Caco-2 (cell line): Measurements from ENCODE around the gene SOCS2. TPM values are rescaled to one million over a fixed set of nuclear protein-coding genes. Genes with fewer than 3 reads are reported as not detected.

ENCODE experiments used
- BruUV-seq: library from RNA; stranded (reverse); fragments of 400-500 nt; replicated peaks from 2 replicates; lab custom pipeline; 2021; lab: Mats Ljungman, UMichigan
- CTCF ChIA-PET: fragments of 300-600 bp; sonication (Branson Sonifier 250); formaldehyde crosslinking; loops from one replicate; lab custom pipeline; 2022; ENCODE audit warnings: antibody characterized with exemption; lab: Charles Lee
- POLR2A ChIA-PET: fragments of 300-600 bp; sonication (Branson Sonifier 250); formaldehyde crosslinking; loops from one replicate; lab custom pipeline; 2022; ENCODE audit warnings: antibody characterized with exemption; lab: Charles Lee
- DNase-seq, 2 experiments: peaks; one replicate each; pipeline versions ENCODE4 v3.0.0 to v3.0.0-alpha.2; 2020 to 2022
- H3K27me3 ChIP-seq: replicated peaks from 2 replicates; pipeline ENCODE4 v1.6.0; 2011; ENCODE audit warnings: low read length; ENCODE audit not compliant: control insufficient read depth, insufficient read depth
- H3K36me3 ChIP-seq: 2 replicates; pipeline ENCODE4 v1.5.1; 2011; ENCODE audit warnings: low read length; ENCODE audit not compliant: control insufficient read depth, insufficient read depth
- H3K4me1 ChIP-seq: fragments of 250-450 bp; sonication (Bioruptor Pico); 2 replicates; pipeline ENCODE4 v1.5.1; 2020; ENCODE audit warnings: mild to moderate bottlenecking
- H3K4me3 ChIP-seq: 2 replicates; pipeline ENCODE4 v1.5.1; 2011; ENCODE audit warnings: low read depth, mild to moderate bottlenecking, control low read depth, low read length
- H3K9me3 ChIP-seq: fragments of 250-450 bp; sonication (Bioruptor Pico); 2 replicates; pipeline ENCODE4 v1.5.1; 2020; ENCODE audit warnings: mild to moderate bottlenecking, moderate library complexity
- H3K27ac Mint-ChIP-seq: one replicate; pipeline ENCODE4 v1.8.0; 2022; ENCODE audit warnings: mixed read lengths; ENCODE audit not compliant: unreplicated experiment
- H3K27me3 Mint-ChIP-seq: one replicate; pipeline ENCODE4 v1.8.0; 2022; ENCODE audit warnings: mixed read lengths; ENCODE audit not compliant: insufficient read depth, unreplicated experiment
- H3K36me3 Mint-ChIP-seq: one replicate; pipeline ENCODE4 v1.8.0; 2022; ENCODE audit warnings: mild to moderate bottlenecking, mixed read lengths; ENCODE audit not compliant: insufficient read depth, unreplicated experiment
- H3K4me1 Mint-ChIP-seq: one replicate; pipeline ENCODE4 v1.8.0; 2022; ENCODE audit warnings: low read depth, mixed read lengths; ENCODE audit not compliant: unreplicated experiment
- H3K4me3 Mint-ChIP-seq: one replicate; pipeline ENCODE4 v1.8.0; 2022; ENCODE audit warnings: mild to moderate bottlenecking, moderate library complexity, mixed read lengths; ENCODE audit not compliant: unreplicated experiment
- H3K9me3 Mint-ChIP-seq: one replicate; pipeline ENCODE4 v1.8.0; 2022; ENCODE audit warnings: mixed read lengths; ENCODE audit not compliant: unreplicated experiment
- intact Hi-C: fragments of 100-400 bp; cut with micrococcal nuclease; formaldehyde crosslinking; loops from one replicate; pipeline ENCODE4 v1.10.0; 2022; ENCODE audit not compliant: unreplicated experiment
- total RNA-seq: library from RNA; stranded (reverse); gene quantifications from 2 replicates; pipeline ENCODE4 v1.2.3, GENCODE V29; 2022
- TF ChIP-seq, protein P1 (sequence below), 2 experiments: fragments of 200-600 bp in 1 of 2; IDR thresholded peaks; 1 replicate in 1 of 2; 2 replicates in 1 of 2; pipeline versions ENCODE4 v1.5.1 to v1.8.0; 2011 to 2022; ENCODE audit warnings: antibody characterized with exemption in 1 of 2, control low read depth in 1 of 2, inconsistent platforms in 1 of 2, low read depth in 1 of 2, low read length in 1 of 2, mild to moderate bottlenecking in 1 of 2, moderate library complexity in 1 of 2; ENCODE audit not compliant: insufficient read depth in 1 of 2, severe bottlenecking in 1 of 2, unreplicated experiment in 1 of 2

SOCS2 gene
- total RNA-seq, 1 experiment from 2014 or later = 95.4 TPM

DNA sequence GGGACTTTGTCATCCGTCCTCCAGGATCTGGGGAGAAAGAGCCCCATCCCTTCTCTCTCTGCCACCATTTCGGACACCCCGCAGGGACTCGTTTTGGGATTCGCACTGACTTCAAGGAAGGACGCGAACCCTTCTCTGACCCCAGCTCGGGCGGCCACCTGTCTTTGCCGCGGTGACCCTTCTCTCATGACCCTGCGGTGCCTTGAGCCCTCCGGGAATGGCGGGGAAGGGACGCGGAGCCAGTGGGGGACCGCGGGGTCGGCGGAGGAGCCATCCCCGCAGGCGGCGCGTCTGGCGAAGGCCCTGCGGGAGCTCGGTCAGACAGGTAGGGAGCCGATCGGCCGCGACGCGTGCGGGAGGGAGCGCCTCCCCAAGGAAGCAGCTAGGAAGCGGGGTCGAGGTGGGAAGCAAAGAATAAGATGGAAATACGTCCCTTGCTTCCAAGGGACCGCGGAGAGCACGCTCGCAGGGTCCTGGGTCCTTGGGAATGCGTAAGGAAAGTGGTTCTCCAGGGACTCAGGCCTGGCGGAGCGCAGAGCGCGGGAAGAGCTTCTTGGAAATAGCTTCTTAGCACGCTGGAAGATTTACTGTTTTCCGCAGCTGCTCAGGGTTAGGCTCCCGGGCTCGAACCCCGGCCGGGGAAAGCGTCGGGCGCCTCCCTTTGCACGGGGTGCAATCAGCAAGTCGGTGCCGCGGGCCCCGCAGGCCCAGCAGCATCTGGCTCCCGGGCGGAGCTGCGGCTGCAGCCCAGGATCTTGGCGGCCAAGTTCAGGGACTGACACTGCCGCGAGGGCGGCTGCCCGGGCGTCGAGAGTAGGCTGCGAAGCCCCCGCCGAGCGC lies 457 bp downstream of the SOCS2 start:
- peaks cover 71% of the 10 kb centered on the region for H3K36me3 Mint-ChIP-seq
- no peaks in the 10 kb centered on the region for H3K36me3 ChIP-seq
- POLR2A ChIA-PET = interaction anchor here (0.6 to 0.7 kb wide), 2 partner anchors 9 to 196 kb away, joined by 3 read pairs; no protein-coding TSS in a partner anchor
- BruUV-seq = no TSS peak
- no peaks in the 10 kb centered on the region for H3K9me3 Mint-ChIP-seq
- peak overlapping the region; percentile 88 for H3K27ac Mint-ChIP-seq
- H3K27me3 Mint-ChIP-seq = no peaks in the 10 kb centered on the region
- no peaks in the 10 kb centered on the region for H3K27me3 ChIP-seq
- H3K4me3 Mint-ChIP-seq = peak overlapping the region; percentile 82
- TF ChIP-seq, protein P1, sequence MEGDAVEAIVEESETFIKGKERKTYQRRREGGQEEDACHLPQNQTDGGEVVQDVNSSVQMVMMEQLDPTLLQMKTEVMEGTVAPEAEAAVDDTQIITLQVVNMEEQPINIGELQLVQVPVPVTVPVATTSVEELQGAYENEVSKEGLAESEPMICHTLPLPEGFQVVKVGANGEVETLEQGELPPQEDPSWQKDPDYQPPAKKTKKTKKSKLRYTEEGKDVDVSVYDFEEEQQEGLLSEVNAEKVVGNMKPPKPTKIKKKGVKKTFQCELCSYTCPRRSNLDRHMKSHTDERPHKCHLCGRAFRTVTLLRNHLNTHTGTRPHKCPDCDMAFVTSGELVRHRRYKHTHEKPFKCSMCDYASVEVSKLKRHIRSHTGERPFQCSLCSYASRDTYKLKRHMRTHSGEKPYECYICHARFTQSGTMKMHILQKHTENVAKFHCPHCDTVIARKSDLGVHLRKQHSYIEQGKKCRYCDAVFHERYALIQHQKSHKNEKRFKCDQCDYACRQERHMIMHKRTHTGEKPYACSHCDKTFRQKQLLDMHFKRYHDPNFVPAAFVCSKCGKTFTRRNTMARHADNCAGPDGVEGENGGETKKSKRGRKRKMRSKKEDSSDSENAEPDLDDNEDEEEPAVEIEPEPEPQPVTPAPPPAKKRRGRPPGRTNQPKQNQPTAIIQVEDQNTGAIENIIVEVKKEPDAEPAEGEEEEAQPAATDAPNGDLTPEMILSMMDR (IDR thresholded peaks at IDR 0.05; ENCODE audit: insufficient read depth in 1 of 2, low read depth in 1 of 2, low read length in 1 of 2, severe bottlenecking in 1 of 2, unreplicated experiment in 1 of 2) = no peak
- peak; percentile 42 to 48 for DNase-seq
- intact Hi-C loops = loop anchor here (2.0 to 5.0 kb wide), 2 partner anchors 309 to 506 kb away; no protein-coding TSS in a partner anchor
- peaks cover 13% of the 10 kb centered on the region for H3K4me1 Mint-ChIP-seq
- peak overlapping the region; percentile 49 for H3K4me3 ChIP-seq
- CTCF ChIA-PET = interaction anchor here (0.7 to 2.2 kb wide), 3 partner anchors 187 to 529 kb away, joined by 3 to 10 read pairs (median 10); no protein-coding TSS in a partner anchor
- no peaks in the 10 kb centered on the region for H3K9me3 ChIP-seq
- H3K4me1 ChIP-seq = peaks cover 19% of the 10 kb centered on the region

DNA sequence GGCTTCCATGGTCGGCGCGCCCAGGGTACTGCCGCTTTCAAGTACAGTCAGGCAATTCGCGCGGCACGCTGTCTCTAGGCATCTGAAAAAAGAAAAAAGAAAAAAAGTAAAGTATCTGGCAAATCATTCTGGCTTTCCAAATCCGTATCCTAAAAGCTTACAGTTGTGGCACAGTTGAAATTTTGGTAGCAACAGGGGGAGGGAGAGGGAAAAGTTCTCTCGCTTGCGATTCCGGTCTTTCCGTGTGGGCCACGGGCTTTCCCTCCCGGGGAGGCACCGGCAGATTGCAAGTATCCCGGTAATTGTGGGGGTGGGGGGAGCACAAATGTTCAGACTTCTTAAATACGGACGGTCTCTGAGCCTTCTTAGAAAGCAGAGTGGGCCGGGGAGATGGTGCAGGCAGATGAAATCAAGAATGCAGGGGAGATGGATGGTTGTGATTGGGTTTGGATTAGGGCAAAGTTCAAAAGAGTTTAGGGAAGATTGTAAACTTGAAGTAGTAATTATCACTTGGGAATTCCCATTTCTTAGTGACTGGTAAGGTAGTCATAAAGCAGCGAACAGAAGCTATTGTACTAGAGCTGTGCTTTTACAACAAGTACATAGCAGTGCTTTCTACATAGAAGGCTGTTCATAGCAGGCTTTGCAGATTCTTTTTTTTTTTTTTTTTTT lies 1.2 kb downstream of the SOCS2 start:
- Histone ChIP-seq H3K27me3 (no peaks in the 10 kb centered on the region), H3K9me3 (no peaks in the 10 kb centered on the region), H3K36me3 (no peaks in the 10 kb centered on the region), H3K4me3 (peak overlapping the region; percentile 49), H3K4me1 (peaks cover 21% of the 10 kb centered on the region)
- no TSS peak for BruUV-seq
- Mint-ChIP-seq H3K4me3 (peak overlapping the region; percentile 82), H3K27ac (peak overlapping the region; percentile 88), H3K36me3 (peaks cover 78% of the 10 kb centered on the region), H3K27me3 (no peaks in the 10 kb centered on the region), H3K9me3 (no peaks in the 10 kb centered on the region), H3K4me1 (peaks cover 11% of the 10 kb centered on the region)
- TF ChIP-seq, protein P1 (IDR thresholded peaks at IDR 0.05; ENCODE audit: insufficient read depth in 1 of 2, low read depth in 1 of 2, low read length in 1 of 2, severe bottlenecking in 1 of 2, unreplicated experiment in 1 of 2) = no peak
- intact Hi-C loops = loop anchor here (2.0 to 5.0 kb wide), 2 partner anchors 309 to 505 kb away; no protein-coding TSS in a partner anchor
- DNase-seq = peak; percentile 42 to 48
- CTCF ChIA-PET = interaction anchor here (0.7 to 2.2 kb wide), 5 partner anchors 128 to 528 kb away, joined by 3 to 10 read pairs (median 7); no protein-coding TSS in a partner anchor
- POLR2A ChIA-PET = no interaction called here

DNA sequence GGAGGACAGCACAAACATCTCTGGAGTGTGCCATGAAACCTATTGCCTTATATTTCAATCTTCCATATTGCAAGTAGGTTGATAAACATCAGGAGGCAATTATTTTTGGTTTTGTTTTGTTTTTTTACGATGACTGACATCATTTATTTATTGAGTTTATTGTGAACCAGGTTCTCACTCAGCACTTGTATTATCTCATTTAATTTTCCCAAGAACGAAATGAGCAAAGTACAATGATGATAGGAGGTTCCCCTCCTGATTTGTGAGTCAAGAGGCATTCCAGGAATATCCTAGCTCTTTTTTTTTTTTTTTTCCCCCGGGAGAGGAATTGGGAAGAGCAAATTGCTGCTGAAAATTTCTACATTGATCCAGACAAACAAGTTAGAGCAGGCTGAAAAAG lies 4.7 kb downstream of the SOCS2 start:
- ChIA-PET POLR2A (interaction anchor here (0.5 to 0.6 kb wide), 2 partner anchors 50 to 567 kb away, joined by 3 to 7 read pairs; no protein-coding TSS in a partner anchor), CTCF (interaction anchor here (0.6 to 1.0 kb wide), 2 partner anchors 501 to 524 kb away, joined by 3 to 4 read pairs; no protein-coding TSS in a partner anchor)
- Histone ChIP-seq H3K4me3 (no peak overlapping the region), H3K27me3 (no peaks in the 10 kb centered on the region), H3K9me3 (no peaks in the 10 kb centered on the region), H3K4me1 (peaks cover 18% of the 10 kb centered on the region), H3K36me3 (no peaks in the 10 kb centered on the region)
- Mint-ChIP-seq H3K9me3 (no peaks in the 10 kb centered on the region), H3K4me1 (peaks cover 31% of the 10 kb centered on the region), H3K4me3 (peak overlapping the region; percentile 29), H3K36me3 (peaks cover 98% of the 10 kb centered on the region), H3K27ac (no peak overlapping the region), H3K27me3 (no peaks in the 10 kb centered on the region)
- TF ChIP-seq, protein P1 (IDR thresholded peaks at IDR 0.05; ENCODE audit: insufficient read depth in 1 of 2, low read depth in 1 of 2, low read length in 1 of 2, severe bottlenecking in 1 of 2, unreplicated experiment in 1 of 2) = no peak
- DNase-seq = no peak
- BruUV-seq = no TSS peak
- intact Hi-C loops = no loop called here
